DND-41 (cell line): ENCODE results near the gene PLGRKT.

ENCODE experiments used
- ATAC-seq: fragments of 200-7000 bp; cut with Tn5 transposase; 3 replicates; pipeline ENCODE4 v1.9.1; 2021; ENCODE audit warnings: low read depth; ENCODE audit not compliant: insufficient read depth
- DNase-seq: peaks from one replicate; pipeline ENCODE4 v3.0.0-alpha.2; 2020
- H2AFZ ChIP-seq: 2 replicates; pipeline ENCODE4 v1.6.0; 2012; ENCODE audit warnings: low read depth, low read length
- H3K27ac ChIP-seq: 2 replicates; pipeline ENCODE4 v1.5.1; 2012; ENCODE audit warnings: low read length, inconsistent platforms
- H3K27me3 ChIP-seq: fragments of 200-600 bp; sonication (generic); 2 replicates; pipeline ENCODE4 v1.6.0; 2012; ENCODE audit warnings: low read length, mild to moderate bottlenecking, inconsistent platforms; ENCODE audit not compliant: insufficient read depth, poor library complexity
- H3K36me3 ChIP-seq: 2 replicates; pipeline ENCODE4 v1.5.1; 2012; ENCODE audit warnings: low read length, inconsistent platforms; ENCODE audit not compliant: insufficient read depth
- H3K4me1 ChIP-seq: 2 replicates; pipeline ENCODE4 v1.5.1; 2012; ENCODE audit warnings: mild to moderate bottlenecking, low read length; ENCODE audit not compliant: insufficient read depth
- H3K4me2 ChIP-seq: 2 replicates; pipeline ENCODE4 v1.6.0; 2012; ENCODE audit warnings: mild to moderate bottlenecking, moderate library complexity, low read length, inconsistent platforms; ENCODE audit not compliant: insufficient read depth
- H3K4me3 ChIP-seq, 2 experiments: fragments of 200-600 bp in 1 of 2; shearing (Covaris generic) in 1 of 2; 2 replicates each; pipeline ENCODE4 v1.5.1; 2012 to 2016; ENCODE audit warnings: inconsistent platforms in 2 of 2, low read length in 2 of 2, mild to moderate bottlenecking in 2 of 2, low read depth in 1 of 2, moderate library complexity in 1 of 2
- H3K79me2 ChIP-seq: 2 replicates; pipeline ENCODE4 v1.6.0; 2012; ENCODE audit warnings: low read length, inconsistent platforms; ENCODE audit not compliant: insufficient read depth
- H3K9ac ChIP-seq: 2 replicates; pipeline ENCODE4 v1.6.0; 2012; ENCODE audit warnings: low read depth, mild to moderate bottlenecking, inconsistent platforms, low read length, moderate library complexity
- H3K9me3 ChIP-seq: 2 replicates; pipeline ENCODE4 v1.5.1; 2012; ENCODE audit warnings: low read length, moderate library complexity, mild to moderate bottlenecking, inconsistent platforms; ENCODE audit not compliant: insufficient read depth, severe bottlenecking
- H4K20me1 ChIP-seq: 2 replicates; pipeline ENCODE4 v1.6.0; 2012; ENCODE audit warnings: low read length; ENCODE audit not compliant: insufficient read depth
- EZH2 ChIP-seq: IDR thresholded peaks from 3 replicates; pipeline ENCODE4 v1.6.1; 2012; ENCODE audit warnings: borderline replicate concordance, low read depth, mild to moderate bottlenecking, moderate library complexity, low read length, inconsistent platforms; ENCODE audit not compliant: severe bottlenecking
- TF ChIP-seq, protein P1 (sequence below): IDR thresholded peaks from 2 replicates; pipeline ENCODE4 v1.5.1; 2012; ENCODE audit warnings: borderline replicate concordance, low read length, moderate library complexity, mild to moderate bottlenecking; ENCODE audit not compliant: poor library complexity, severe bottlenecking; ENCODE audit errors: extremely low read depth

PLGRKT gene

DNA sequence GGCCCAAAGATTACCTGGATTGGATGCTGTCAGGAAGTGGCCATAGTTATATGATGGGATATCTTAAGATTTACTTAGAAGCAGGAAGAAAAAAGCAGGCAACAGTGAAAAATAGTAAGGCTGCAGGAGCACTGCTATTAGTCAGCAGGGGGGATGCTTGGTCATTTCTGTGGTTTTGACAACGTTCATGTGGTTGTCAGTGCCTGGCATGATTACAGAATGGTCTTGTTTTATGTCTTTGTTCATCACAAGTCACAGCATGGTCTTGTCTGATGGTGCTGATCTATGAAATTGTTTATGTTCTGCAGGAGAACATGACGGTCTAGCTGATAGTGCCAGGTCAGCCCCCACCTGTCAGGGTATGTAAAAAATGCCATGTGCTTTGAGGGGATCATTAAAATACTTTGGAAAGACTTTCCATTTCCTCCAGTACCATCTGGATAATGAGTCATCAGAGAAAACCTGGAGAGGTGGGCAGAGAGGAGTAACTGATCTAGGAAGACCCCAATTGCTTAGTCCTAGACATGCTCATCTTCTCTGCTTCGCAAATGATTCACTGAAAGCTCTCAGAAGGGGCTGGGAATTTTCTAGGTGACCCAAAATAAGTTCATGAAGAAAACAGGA is 48.5 kb downstream of the PLGRKT start:
- no peaks in the 10 kb centered on the region for H3K27me3 ChIP-seq
- DNase-seq (no peak), ATAC-seq (0 out of 3 replicates have a peak, but pooled peaks have one; percentile 27)
- H3K9ac ChIP-seq, result no peak overlapping the region
- no peak overlapping the region for H3K4me3 ChIP-seq
- H3K79me2 ChIP-seq, result no peaks in the 10 kb centered on the region
- H3K4me1 ChIP-seq, result peaks cover 2% of the 10 kb centered on the region; the same call in 1 of the 2 replicates
- H3K4me2 ChIP-seq, result no peak overlapping the region
- no peaks in the 10 kb centered on the region for H4K20me1 ChIP-seq
- H2AFZ ChIP-seq, result no peak overlapping the region
- no peaks in the 10 kb centered on the region for H3K9me3 ChIP-seq
- H3K27ac ChIP-seq, result no peak overlapping the region
- no peaks in the 10 kb centered on the region for H3K36me3 ChIP-seq
- TF ChIP-seq, protein P1, sequence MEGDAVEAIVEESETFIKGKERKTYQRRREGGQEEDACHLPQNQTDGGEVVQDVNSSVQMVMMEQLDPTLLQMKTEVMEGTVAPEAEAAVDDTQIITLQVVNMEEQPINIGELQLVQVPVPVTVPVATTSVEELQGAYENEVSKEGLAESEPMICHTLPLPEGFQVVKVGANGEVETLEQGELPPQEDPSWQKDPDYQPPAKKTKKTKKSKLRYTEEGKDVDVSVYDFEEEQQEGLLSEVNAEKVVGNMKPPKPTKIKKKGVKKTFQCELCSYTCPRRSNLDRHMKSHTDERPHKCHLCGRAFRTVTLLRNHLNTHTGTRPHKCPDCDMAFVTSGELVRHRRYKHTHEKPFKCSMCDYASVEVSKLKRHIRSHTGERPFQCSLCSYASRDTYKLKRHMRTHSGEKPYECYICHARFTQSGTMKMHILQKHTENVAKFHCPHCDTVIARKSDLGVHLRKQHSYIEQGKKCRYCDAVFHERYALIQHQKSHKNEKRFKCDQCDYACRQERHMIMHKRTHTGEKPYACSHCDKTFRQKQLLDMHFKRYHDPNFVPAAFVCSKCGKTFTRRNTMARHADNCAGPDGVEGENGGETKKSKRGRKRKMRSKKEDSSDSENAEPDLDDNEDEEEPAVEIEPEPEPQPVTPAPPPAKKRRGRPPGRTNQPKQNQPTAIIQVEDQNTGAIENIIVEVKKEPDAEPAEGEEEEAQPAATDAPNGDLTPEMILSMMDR, result no peak
- TF ChIP-seq EZH2, result no peak

DNA sequence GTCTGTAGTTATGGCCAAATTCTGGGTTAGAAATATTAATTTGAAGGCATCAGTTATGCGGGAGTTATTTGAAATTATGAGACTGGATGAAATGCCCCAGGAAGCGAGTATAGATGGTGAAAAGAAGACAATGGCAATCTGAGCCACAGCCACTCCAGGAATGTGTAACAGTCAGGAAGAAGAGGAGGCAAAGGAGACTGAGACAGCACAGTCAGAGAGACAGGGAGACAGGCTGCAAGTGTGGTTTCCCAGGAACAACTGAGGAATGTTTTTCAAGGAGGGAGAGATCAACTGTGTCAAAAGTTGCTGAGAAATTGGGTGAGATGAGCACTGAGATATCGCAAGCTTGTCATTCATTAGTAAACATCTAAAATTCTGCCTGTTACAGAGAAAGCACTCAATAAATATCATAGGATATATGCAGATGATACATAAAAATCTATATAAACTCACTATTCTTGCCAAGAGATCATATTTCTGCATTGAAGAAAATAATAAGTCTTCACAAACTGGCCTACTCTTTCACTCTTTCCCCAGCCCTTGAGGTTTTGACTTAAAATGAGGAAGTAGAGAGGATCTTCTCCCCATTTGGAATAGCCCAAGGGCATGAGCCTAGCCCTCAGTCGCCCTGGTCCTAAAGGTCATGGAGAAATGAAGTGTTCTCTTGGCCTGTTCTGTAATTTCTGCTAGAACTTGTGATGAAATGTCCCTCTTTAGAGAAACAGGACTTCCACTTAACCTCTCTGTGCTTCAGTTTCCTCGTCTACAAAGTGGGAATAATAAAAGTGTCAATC is 49.5 kb downstream of the PLGRKT start:
- TF ChIP-seq, protein P1, result no peak
- TF ChIP-seq EZH2, result no peak
- Histone ChIP-seq H3K27ac (no peak overlapping the region), H3K4me2 (no peak overlapping the region), H4K20me1 (no peaks in the 10 kb centered on the region), H3K4me1 (peaks cover 2% of the 10 kb centered on the region; the same call in 1 of the 2 replicates), H3K79me2 (no peaks in the 10 kb centered on the region), H3K36me3 (no peaks in the 10 kb centered on the region), H3K9me3 (no peaks in the 10 kb centered on the region), H2AFZ (no peak overlapping the region), H3K27me3 (no peaks in the 10 kb centered on the region), H3K4me3 (no peak overlapping the region), H3K9ac (no peak overlapping the region)
- ATAC-seq, result no peak
- DNase-seq, result no peak

DNA sequence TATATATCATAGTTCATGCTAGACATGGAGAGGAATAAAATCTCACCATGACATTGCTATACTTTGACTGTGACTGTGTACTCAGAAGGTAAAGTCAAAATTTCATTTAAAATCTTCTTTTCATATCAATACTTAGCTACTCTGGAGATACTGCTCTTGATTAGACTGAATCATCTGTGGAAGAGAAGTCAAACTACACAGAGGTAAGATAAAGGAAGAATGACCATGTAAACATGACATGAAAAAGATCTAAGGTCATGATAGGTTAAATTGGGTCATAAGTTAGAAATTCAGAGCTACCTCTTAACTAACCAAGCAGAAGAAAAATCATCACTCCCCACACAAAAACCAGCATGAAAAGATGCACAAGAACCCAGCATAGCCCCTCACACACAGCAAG is 53.3 kb downstream of the PLGRKT start:
- no peaks in the 10 kb centered on the region for H3K27me3 ChIP-seq
- H3K4me3 ChIP-seq, result no peak overlapping the region
- TF ChIP-seq, protein P1, result no peak
- no peak for TF ChIP-seq EZH2
- no peaks in the 10 kb centered on the region for H4K20me1 ChIP-seq
- H3K9ac ChIP-seq, result no peak overlapping the region
- H3K36me3 ChIP-seq, result no peaks in the 10 kb centered on the region
- no peak overlapping the region for H3K4me2 ChIP-seq
- peaks cover 2% of the 10 kb centered on the region; the same call in 1 of the 2 replicates for H3K4me1 ChIP-seq
- H2AFZ ChIP-seq, result no peak overlapping the region
- H3K9me3 ChIP-seq, result no peaks in the 10 kb centered on the region
- ATAC-seq (no peak), DNase-seq (no peak)
- H3K79me2 ChIP-seq, result no peaks in the 10 kb centered on the region
- H3K27ac ChIP-seq, result no peak overlapping the region
